Vagina (tissue), 2 donors: Measurements from ENCODE around the gene CDH4. TPM values are rescaled to one million over a fixed set of nuclear protein-coding genes. Genes with fewer than 3 reads are reported as not detected.
"Not testable (repeated sequence)": the region's sequence is repeated elsewhere in the genome, so short reads cannot be mapped to it uniquely, and the experiment has no call there.

Experiments used
- DNase-seq, 2 donors: peaks; one replicate each; pipeline ENCODE4 v3.0.0-alpha.2; 2017; ENCODE audit errors: extremely low spot score in 2 of 2
- H3K27ac ChIP-seq: fragments of 200-600 bp; sonication (generic); one replicate; pipeline ENCODE4 v1.5.1; 2019
- H3K27me3 ChIP-seq: fragments of 200-600 bp; sonication (generic); one replicate; pipeline ENCODE4 v1.5.1; 2019
- H3K36me3 ChIP-seq, 2 donors: fragments of 200-600 bp; sonication (generic); one replicate each; pipeline ENCODE4 v1.5.1; 2017 to 2019
- H3K4me1 ChIP-seq: fragments of 200-600 bp; sonication (generic); one replicate; pipeline ENCODE4 v1.5.1; 2019
- H3K4me3 ChIP-seq, 2 donors: fragments of 200-600 bp; sonication (generic); 1 replicate in 1 of 2; 2 replicates in 1 of 2; pipeline ENCODE4 v1.5.1; 2016 to 2019
- H3K9me3 ChIP-seq: fragments of 200-600 bp; sonication (generic); one replicate; pipeline ENCODE4 v1.5.1; 2019
- CTCF ChIP-seq, 3 experiments: fragments of 450-650 bp in 2 of 3; fragments of 200-600 bp in 1 of 3; sonication (generic) in 1 of 3; IDR thresholded peaks; one replicate each; pipeline ENCODE4 v1.5.1; 2017 to 2019; ENCODE audit warnings: antibody characterized with exemption in 3 of 3, mild to moderate bottlenecking in 2 of 3, moderate library complexity in 2 of 3
- POLR2A ChIP-seq, 2 donors: fragments of 450-650 bp; IDR thresholded peaks; one replicate each; pipeline ENCODE4 v1.6.1; 2017; ENCODE audit warnings: antibody characterized with exemption in 2 of 2, mild to moderate bottlenecking in 2 of 2, moderate library complexity in 2 of 2
- POLR2AphosphoS5 ChIP-seq, 2 donors: sonication (generic); formaldehyde crosslinking; IDR thresholded peaks; one replicate each; pipeline ENCODE4 v1.9.0; 2017; ENCODE audit warnings: antibody characterized with exemption in 2 of 2, mild to moderate bottlenecking in 2 of 2, low read depth in 1 of 2; ENCODE audit not compliant: insufficient read depth in 1 of 2
- intact Hi-C: fragments of 100-400 bp; cut with DNase I; formaldehyde crosslinking; loops from one replicate; pipeline ENCODE4 v1.15.1; 2023
- total RNA-seq: library from RNA; depleted of rRNA; stranded (reverse); fragments of >200 nt; gene quantifications from one replicate; pipeline ENCODE4 v1.2.3, GENCODE V29; 2016

The CDH4 gene
- total RNA-seq, 1 donor from 2014 or later, result 0.25 TPM

DNA sequence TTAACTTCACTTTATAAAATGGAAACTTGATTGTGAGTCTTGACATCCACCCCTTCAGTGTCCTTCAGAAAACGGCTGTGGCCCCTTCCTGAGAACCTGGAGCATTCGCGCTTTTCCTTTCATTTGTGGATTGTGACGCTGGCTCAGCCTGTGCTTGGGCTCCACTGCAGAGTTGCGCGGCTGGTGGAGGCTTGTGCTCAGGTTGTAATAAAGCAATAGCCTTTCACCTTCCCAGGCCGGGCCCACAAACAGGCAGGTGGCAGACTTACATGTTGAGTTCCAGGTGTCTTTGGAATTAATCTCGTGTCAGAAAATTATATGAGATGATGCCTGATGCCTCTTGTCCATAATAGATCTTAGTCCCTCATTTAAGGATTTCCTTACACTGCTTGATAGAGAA is 199.9 kb downstream of the CDH4 start:
- Histone ChIP-seq H3K27me3 (no peaks in the 10 kb centered on the region), H3K36me3 (no peaks in the 10 kb centered on the region), H3K4me1 (no peaks in the 10 kb centered on the region), H3K9me3 (no peaks in the 10 kb centered on the region), H3K27ac (no peak overlapping the region), H3K4me3 (no peak overlapping the region)
- intact Hi-C loops, result no loop called here
- DNase-seq, result no peak
- no peak for TF ChIP-seq CTCF (IDR thresholded peaks at IDR 0.05)
- no peak for TF ChIP-seq POLR2A (IDR thresholded peaks at IDR 0.05)
- TF ChIP-seq POLR2AphosphoS5 (IDR thresholded peaks at IDR 0.05; ENCODE audit: insufficient read depth in 1 of 2, low read depth in 1 of 2), result no peak

GRCh38 chr20:61453219-61453618 is 201.2 kb downstream of the CDH4 start:
- Histone ChIP-seq H3K27me3 (no peaks in the 10 kb centered on the region), H3K27ac (no peak overlapping the region), H3K9me3 (no peaks in the 10 kb centered on the region), H3K36me3 (no peaks in the 10 kb centered on the region), H3K4me3 (no peak overlapping the region), H3K4me1 (no peaks in the 10 kb centered on the region)
- DNase-seq, result no peak
- intact Hi-C loops, result no loop called here
- TF ChIP-seq POLR2AphosphoS5 (IDR thresholded peaks at IDR 0.05; ENCODE audit: insufficient read depth in 1 of 2, low read depth in 1 of 2) (no peak), POLR2A (IDR thresholded peaks at IDR 0.05) (no peak), CTCF (IDR thresholded peaks at IDR 0.05) (no peak)

DNA sequence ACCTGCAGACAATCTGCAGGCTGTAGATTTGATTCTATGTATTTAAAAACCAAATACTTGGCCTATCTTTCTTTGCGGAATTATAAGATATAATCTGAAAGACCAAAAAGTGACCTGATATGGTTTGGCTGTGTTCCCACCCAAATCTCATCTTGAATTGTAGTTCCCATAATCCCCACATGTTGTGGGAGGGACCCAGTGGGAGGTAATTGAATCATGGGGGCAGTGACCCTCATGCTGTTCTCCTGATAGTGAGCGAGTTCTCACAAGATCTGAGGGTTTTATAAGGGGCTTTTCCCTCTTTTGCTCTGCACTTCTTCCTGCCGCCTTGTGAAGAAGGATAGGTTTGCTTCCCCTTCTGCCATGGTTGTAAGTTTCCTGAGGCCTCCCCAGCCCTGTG is 201.6 kb downstream of the CDH4 start:
- intact Hi-C loops, H3K9me3 ChIP-seq: not testable (repeated sequence)

GRCh38 chr20:61454053-61454452 is 202.0 kb downstream of the CDH4 start:
- TF ChIP-seq CTCF (IDR thresholded peaks at IDR 0.05), result no peak
- no peak for TF ChIP-seq POLR2AphosphoS5 (IDR thresholded peaks at IDR 0.05; ENCODE audit: insufficient read depth in 1 of 2, low read depth in 1 of 2)
- no peak for TF ChIP-seq POLR2A (IDR thresholded peaks at IDR 0.05)
- Histone ChIP-seq H3K27ac (no peak overlapping the region), H3K36me3 (no peaks in the 10 kb centered on the region), H3K4me1 (no peaks in the 10 kb centered on the region), H3K9me3 (no peaks in the 10 kb centered on the region), H3K27me3 (no peaks in the 10 kb centered on the region), H3K4me3 (no peak overlapping the region)
- intact Hi-C loops, result no loop called here
- peak in 1 of 2 donors; percentile 71 for DNase-seq

More for the DNA sequence above, 201.6 kb downstream of the CDH4 start:
- H3K27me3 ChIP-seq, H3K27ac ChIP-seq, H3K4me3 ChIP-seq, H3K36me3 ChIP-seq, H3K4me1 ChIP-seq: not testable (repeated sequence)
- DNase-seq, result peak in 1 of 2 donors; percentile 11

DNA sequence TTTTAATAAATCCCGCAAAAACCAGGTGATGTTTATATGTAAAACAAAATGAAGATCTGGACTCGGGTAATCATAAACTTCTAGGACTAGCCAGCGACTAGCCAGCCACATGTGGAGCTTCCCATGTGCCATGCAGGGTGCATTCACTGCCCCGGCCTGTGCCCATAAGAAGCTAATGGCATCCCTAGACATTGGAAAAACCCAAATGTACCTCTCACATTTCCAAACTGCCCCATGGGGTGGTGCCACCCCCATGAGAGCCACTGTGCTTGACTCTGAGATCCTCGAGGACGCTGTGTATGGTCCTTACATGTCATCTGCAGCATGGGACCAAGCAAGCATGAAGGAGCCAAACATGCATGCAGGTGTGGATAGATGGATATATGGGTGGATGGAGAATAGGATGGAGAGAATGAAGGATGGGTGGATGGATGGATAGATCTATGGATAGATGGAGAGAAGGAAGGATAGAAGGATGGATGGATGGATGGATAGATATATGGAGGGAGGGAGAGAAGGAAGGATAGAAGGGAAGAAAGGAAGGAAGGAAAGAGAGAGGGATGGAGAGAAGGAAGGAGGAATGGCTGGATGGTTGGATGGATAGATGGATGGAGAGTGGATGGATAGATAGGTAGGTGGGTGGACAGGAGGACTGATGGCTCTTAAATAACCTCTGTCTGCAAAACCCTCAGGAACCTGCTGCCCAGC is 203.6 kb downstream of the CDH4 start:
- no peak for TF ChIP-seq POLR2AphosphoS5 (IDR thresholded peaks at IDR 0.05; ENCODE audit: insufficient read depth in 1 of 2, low read depth in 1 of 2)
- TF ChIP-seq POLR2A (IDR thresholded peaks at IDR 0.05), result no peak
- no peak for TF ChIP-seq CTCF (IDR thresholded peaks at IDR 0.05)

More for the DNA sequence above, 203.6 kb downstream of the CDH4 start:
- H3K27me3 ChIP-seq, result no peaks in the 10 kb centered on the region
- H3K4me1 ChIP-seq, result no peaks in the 10 kb centered on the region
- H3K9me3 ChIP-seq, result no peaks in the 10 kb centered on the region
- no peak for DNase-seq
- intact Hi-C loops, result no loop called here
- H3K36me3 ChIP-seq, result no peaks in the 10 kb centered on the region
- no peak overlapping the region for H3K27ac ChIP-seq
- H3K4me3 ChIP-seq, result no peak overlapping the region
